ENCODE results near the gene GPR141.
"Not testable (repeated sequence)": the region's sequence is repeated elsewhere in the genome, so short reads cannot be mapped to it uniquely, and the experiment has no call there.

GPR141 gene

DNA sequence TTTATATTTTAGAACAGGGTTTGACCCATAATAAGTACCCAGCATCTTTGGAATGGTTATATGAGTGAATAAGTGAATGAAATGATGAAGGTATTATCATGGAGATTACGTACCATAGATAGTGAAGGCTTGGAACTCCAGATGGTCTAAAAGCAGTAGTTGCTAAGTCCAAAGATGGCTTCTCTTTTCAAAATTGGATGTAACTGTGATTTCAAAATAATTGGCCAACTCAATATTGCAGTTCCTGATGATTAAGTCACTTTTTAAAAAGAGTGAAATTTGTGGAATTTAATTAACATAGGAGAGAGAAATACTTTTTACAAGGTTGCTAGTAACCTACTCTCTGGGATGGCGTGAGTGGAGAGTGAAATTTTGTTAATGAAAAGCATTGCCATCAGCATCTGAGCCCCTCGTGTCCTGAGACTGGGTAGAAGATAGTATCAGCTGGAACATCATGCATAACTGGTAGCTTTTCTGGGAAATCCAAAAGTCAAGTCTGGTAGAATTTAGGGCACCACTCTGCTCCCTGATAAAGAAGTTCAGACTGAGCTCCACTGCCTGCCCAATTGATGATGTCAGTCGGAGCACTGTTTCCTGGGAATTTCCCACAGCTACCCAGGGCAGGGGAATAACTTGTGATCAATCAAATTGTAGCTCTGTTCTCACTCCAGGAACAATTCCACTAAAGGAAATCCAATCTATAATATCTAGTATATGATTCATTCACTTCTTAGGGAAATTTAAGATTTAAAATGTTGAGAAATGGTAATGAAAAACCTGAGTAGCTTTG, 3.2 kb downstream of the GPR141 start:
- DNase-seq: no peak

GRCh38 chr7:37690206-37690605, 6.6 kb downstream of the GPR141 start:
- no peak for DNase-seq

- no peak for DNase-seq
These were observed 10.9 kb downstream of the GPR141 start for GRCh38 chr7:37694208-37695094.

- DNase-seq: no peak
These were observed 14.7 kb downstream of the GPR141 start for GRCh38 chr7:37698276-37698675.

DNA sequence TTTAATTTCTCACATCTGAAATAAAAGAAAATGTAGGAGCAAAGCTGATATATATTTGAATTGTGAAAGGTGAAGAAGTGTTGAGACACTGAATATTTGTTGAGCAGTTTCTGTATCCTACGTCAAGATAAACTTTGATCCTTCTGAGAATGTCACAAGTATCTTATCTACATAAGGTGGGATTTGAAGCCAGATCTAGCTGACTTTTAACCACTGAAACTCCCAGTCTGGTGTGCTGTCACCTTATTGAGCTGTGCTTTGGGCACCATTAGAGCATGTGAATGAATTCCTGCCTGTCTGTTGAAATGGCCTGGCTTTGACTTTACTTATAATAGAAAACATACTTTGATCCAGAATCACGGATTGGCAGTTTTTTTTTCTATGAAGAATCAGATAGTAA, 15.2 kb downstream of the GPR141 start:
- DNase-seq: no peak

GRCh38 chr7:37701769-37702168, 18.2 kb downstream of the GPR141 start:
- DNase-seq: no peak

GRCh38 chr7:37703361-37703760, 19.8 kb downstream of the GPR141 start:
- DNase-seq: no peak

- DNase-seq: not testable (repeated sequence)
These were observed 20.8 kb downstream of the GPR141 start for GRCh38 chr7:37704328-37704833.

GRCh38 chr7:37705976-37706375, 22.4 kb downstream of the GPR141 start:
- no peak for DNase-seq

DNA sequence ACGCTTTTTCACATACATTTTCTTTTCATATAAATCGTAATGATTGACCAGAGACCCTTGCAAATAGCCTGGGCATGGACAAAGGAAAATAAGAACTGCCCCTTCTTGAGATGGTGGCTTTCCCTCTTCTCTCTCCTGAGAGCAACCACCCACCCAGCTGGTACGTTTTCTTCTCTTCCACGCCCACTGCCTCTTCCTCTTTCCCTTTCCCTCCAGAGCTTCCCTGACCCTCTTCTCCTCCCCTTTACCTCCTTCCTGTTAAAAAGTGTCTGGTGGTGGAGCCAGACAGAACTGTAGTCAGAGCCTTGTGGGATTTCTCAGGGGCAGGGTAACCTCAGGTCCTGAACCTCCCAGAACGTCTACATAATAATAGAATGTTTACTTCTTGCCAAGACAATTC, 23.2 kb downstream of the GPR141 start:
- no peak for DNase-seq

DNA sequence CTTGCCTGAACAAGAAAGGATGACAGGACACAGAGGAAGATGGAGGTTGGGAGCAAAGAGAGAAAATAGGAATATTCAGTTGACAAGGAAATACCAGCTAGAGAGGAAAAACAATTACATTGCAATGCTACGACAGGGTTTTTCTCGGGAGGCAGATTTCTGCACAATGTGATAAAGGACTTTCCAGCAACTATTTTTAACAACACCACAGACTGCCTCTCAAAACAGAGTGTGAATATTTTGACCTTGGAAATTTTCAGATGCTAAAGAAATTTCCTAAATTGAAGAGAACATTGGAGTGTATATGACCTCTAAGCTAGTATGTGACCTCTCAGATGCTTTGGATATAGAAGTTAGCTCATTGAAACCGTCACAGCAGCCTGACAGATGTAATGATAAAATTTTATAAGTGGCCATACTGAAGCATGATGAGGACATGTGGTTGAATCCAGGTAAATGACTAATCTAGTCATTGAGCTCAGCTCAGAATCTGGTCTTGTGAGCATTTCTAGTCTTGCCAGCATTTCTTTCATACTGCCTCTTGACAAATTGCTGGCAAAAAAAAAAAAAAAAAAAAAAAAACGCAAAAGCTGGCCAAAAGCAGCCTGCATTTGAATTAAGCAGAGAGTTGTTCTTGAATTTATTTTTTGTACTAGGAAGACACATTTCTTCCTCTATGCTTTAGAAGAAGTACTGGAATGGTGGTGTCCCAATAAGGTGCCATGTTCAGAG, 24.4 kb downstream of the GPR141 start:
- DNase-seq: no peak

- DNase-seq: no peak
These were observed 26.3 kb downstream of the GPR141 start for GRCh38 chr7:37709631-37710509.

GRCh38 chr7:37713613-37714012, 30.0 kb downstream of the GPR141 start:
- no peak for DNase-seq

DNA sequence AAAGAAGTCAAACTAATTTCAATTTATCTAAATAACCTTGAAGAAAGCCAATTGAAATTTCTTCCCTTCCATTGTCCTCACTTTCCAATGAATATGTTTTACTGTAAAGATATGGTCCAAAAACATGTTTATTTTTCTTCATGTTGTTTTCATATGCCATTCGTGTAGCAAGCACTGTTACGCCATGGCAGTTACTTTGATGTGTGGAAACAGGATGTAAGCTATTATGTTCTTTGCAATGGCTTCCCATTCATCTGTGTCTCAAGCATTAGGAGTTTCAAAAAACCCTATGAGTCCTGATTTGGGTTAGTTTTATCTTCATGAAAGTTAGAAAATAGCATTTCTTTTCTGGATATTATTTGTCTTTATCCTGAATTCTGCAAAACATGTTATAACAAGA, 31.0 kb downstream of the GPR141 start:
- DNase-seq: no peak

- no peak for DNase-seq
These were observed 35.0 kb downstream of the GPR141 start for GRCh38 chr7:37718585-37718984.

DNA sequence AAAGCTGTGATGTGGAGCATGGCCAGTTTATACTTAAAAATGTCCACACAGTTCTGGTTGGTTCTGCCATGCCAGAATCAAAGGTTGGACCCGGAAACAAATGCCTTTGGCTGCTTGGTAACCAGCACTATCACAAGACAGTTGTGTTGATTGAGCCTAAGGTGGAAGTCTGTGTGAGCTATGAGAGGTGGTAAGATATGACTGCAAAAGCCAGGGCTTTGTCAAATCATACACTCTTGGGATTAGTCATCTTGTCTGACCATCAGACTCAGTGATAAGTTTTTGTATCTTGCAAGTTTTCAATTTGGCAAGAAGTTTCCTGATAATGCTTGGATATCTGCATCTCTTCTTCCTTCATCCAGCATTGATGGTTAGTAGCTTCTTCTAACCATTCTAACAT, 35.5 kb downstream of the GPR141 start:
- no peak for DNase-seq

- no peak for DNase-seq
These were observed 41.2 kb downstream of the GPR141 start for GRCh38 chr7:37724732-37725131.

GRCh38 chr7:37726016-37726415, 42.5 kb downstream of the GPR141 start:
- no peak for DNase-seq

DNA sequence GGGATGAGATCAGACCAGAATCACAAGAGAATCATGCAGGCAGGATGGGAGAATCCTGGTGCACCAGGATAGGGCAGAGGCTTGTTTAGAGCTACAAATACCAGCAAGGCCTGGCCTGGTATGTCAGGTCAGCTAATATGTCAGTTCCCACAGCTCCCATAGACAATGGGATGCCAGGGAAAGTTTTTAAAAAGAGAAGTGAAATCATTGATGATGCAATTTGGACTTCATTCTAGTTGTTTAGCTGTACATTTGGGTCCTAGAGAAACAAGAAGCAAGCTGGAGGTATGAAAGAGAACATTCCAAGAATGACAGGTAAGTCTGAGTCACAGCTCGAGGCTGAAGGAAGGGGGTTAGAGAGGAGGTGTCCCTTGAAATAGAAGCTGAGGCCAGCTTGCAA, 45.2 kb downstream of the GPR141 start:
- no peak for DNase-seq

DNA sequence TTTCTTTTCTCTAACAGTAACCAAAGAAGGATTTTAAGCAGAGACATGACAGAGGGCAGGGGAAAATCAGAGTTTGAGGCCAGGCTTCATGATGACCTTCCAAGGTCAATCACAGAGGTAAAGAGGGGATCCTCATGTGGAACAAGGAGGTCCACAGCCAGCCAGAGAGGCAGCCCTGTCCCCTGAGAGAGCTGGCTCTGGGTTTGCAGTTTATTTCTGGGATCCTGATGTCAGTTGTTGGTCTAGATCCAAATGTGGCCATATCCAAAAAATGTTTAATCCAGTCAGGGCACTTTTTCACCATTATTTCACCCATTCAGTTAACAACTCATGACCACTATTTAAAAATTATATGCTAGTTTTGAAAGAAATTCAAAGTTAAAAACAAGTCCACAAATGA, 45.6 kb downstream of the GPR141 start:
- no peak for DNase-seq

- no peak for DNase-seq
These were observed 46.9 kb downstream of the GPR141 start for GRCh38 chr7:37730501-37730900.

GRCh38 chr7:37732253-37732652, 48.7 kb downstream of the GPR141 start:
- no peak for DNase-seq

Measured in fibroblast of skin of right biceps (primary cell).